ENCODE results near the gene RHCE.
A peak's percentile ranks its signal among the peaks of the same experiment; 100 is the strongest.
"Not testable (repeated sequence)": the region's sequence is repeated elsewhere in the genome, so short reads cannot be mapped to it uniquely, and the experiment has no call there.

Gene RHCE

GRCh38 chr1:25420715-25421114 lies at the start of gene RHCE:
RHCE (minus strand) TSS chr1:25420825; CDS start chr1:25420786, 39 bp downstream.
- DNase-seq: not testable (repeated sequence)

GRCh38 chr1:25469177-25469576 lies 48.6 kb upstream of the RHCE start:
- DNase-seq: no peak

- peak; percentile 6 to 70 for DNase-seq
Measured at GRCh38 chr1:25468033-25468432, 47.4 kb upstream of the RHCE start.

- no peak for DNase-seq
Measured at GRCh38 chr1:25467616-25468015, 47.0 kb upstream of the RHCE start.

GRCh38 chr1:25467193-25467592 lies 46.6 kb upstream of the RHCE start:
- no peak for DNase-seq

GRCh38 chr1:25462732-25463131 lies 42.1 kb upstream of the RHCE start:
- DNase-seq: no peak

GRCh38 chr1:25461849-25462248 lies 41.2 kb upstream of the RHCE start:
- DNase-seq: no peak

GRCh38 chr1:25460816-25461215 lies 40.2 kb upstream of the RHCE start:
- DNase-seq: not testable (repeated sequence)

- DNase-seq: no peak
Measured at GRCh38 chr1:25460020-25460419, 39.4 kb upstream of the RHCE start.

GRCh38 chr1:25458541-25459298 lies 38.1 kb upstream of the RHCE start:
- DNase-seq: no peak

- DNase-seq: no peak
Measured at GRCh38 chr1:25456502-25456901, 35.9 kb upstream of the RHCE start.

GRCh38 chr1:25451908-25452307 lies 31.3 kb upstream of the RHCE start:
- no peak for DNase-seq

GRCh38 chr1:25450891-25451290 lies 30.3 kb upstream of the RHCE start:
- no peak for DNase-seq

- DNase-seq: no peak
Measured at GRCh38 chr1:25447547-25447946, 26.9 kb upstream of the RHCE start.

GRCh38 chr1:25445993-25446538 lies 25.4 kb upstream of the RHCE start:
- no peak for DNase-seq

- DNase-seq: not testable (repeated sequence)
Measured at GRCh38 chr1:25444604-25445003, 24.0 kb upstream of the RHCE start.

- no peak for DNase-seq
Measured at GRCh38 chr1:25443030-25443699, 22.5 kb upstream of the RHCE start.

- DNase-seq: no peak
Measured at GRCh38 chr1:25442178-25442577, 21.6 kb upstream of the RHCE start.

GRCh38 chr1:25439287-25439686 lies 18.7 kb upstream of the RHCE start:
- no peak for DNase-seq

- DNase-seq: no peak
Measured at GRCh38 chr1:25437672-25438071, 17.0 kb upstream of the RHCE start.

GRCh38 chr1:25435397-25436108 lies 14.9 kb upstream of the RHCE start:
- no peak for DNase-seq

GRCh38 chr1:25433389-25434186 lies 13.0 kb upstream of the RHCE start:
- DNase-seq: no peak
